Dermis microvascular lymphatic vessel endothelial cell (primary cell): ENCODE measurements around the gene DTX3. TPM values are rescaled to one million over a fixed set of nuclear protein-coding genes. Genes with fewer than 3 reads are reported as not detected.
"Not testable (repeated sequence)": the region's sequence is repeated elsewhere in the genome, so short reads cannot be mapped to it uniquely, and the experiment has no call there.

Experiments
- DNase-seq, 2 donors: peaks; one replicate each; pipeline versions ENCODE4 v3.0.0 to v3.0.0-alpha.2; 2010; ENCODE audit warnings: low read depth in 2 of 2
- total RNA-seq: library from RNA; depleted of rRNA; stranded (reverse); fragments of >200 nt; gene quantifications from 2 replicates; pipeline ENCODE4 v1.2.1, GENCODE V29; 2014

Gene DTX3
- total RNA-seq, 1 donor from 2014 or later: 1.0 TPM

- DNase-seq: peak; percentile 84 to 85
These were observed 21.4 kb upstream of the DTX3 start for GRCh38 chr12:57583008-57583831.

DNA sequence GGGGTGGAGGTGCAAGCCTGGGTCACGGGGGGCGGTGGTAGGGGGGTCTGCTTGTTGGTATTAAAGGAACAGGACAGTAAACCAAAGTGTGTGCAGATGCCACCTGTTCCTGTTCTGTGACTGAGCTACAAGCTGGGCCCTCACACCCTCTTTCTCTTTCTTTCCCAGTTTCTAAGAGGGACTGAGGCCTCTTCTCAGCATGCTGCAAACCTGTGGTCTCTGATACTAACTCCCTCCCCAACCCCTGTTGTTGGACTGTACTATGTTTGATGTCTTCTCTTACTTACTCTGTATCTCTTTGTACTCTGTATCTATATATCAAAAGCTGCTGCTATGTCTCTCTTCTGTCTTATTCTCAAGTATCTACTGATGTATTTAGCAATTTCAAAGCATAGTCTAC, 20.6 kb upstream of the DTX3 start:
- DNase-seq: no peak

DNA sequence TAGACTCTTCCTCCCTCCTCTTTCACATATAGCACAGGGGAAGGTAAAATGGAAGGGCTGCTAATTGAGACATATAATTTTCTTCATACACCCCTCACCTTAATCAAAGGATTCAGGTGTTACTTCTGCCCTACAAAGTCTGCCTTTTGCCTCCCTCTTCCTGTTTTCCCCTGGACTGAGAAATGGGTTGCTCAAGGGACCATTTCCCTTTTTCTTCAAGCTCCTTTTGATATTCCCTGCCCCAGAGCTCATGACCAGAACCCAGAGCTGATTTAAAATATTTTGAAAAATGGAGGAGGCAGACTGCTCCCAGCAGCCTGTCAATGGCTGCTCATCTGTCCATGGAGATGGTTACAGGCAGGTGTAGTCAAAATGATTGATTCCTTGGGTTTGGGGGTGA, 19.9 kb upstream of the DTX3 start:
- DNase-seq: no peak

GRCh38 chr12:57585156-57585555, 19.5 kb upstream of the DTX3 start:
- DNase-seq: no peak

GRCh38 chr12:57586128-57586527, 18.5 kb upstream of the DTX3 start:
- DNase-seq: no peak

- DNase-seq: no peak
These were observed 17.7 kb upstream of the DTX3 start for GRCh38 chr12:57586832-57587429.

- DNase-seq: not testable (repeated sequence)
These were observed 15.5 kb upstream of the DTX3 start for GRCh38 chr12:57588951-57589610.

DNA sequence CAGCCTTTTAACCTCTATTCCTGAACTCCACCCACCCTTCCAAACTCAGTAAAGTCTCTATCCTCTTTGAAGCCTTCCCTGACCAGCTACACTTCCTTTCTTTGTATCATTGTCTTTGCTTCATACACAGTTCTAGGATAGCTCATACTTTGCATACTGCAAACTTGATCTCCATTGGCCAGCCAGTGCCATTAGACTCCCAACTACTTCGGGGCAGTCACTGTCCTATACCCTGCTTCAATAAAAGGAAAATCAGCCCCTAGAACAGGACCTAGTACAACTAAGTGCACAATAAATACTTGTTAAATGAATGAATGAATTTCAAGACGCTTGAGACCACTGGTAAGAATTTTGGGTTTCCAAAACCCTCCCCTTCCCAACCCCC, 14.2 kb upstream of the DTX3 start:
- no peak for DNase-seq

DNA sequence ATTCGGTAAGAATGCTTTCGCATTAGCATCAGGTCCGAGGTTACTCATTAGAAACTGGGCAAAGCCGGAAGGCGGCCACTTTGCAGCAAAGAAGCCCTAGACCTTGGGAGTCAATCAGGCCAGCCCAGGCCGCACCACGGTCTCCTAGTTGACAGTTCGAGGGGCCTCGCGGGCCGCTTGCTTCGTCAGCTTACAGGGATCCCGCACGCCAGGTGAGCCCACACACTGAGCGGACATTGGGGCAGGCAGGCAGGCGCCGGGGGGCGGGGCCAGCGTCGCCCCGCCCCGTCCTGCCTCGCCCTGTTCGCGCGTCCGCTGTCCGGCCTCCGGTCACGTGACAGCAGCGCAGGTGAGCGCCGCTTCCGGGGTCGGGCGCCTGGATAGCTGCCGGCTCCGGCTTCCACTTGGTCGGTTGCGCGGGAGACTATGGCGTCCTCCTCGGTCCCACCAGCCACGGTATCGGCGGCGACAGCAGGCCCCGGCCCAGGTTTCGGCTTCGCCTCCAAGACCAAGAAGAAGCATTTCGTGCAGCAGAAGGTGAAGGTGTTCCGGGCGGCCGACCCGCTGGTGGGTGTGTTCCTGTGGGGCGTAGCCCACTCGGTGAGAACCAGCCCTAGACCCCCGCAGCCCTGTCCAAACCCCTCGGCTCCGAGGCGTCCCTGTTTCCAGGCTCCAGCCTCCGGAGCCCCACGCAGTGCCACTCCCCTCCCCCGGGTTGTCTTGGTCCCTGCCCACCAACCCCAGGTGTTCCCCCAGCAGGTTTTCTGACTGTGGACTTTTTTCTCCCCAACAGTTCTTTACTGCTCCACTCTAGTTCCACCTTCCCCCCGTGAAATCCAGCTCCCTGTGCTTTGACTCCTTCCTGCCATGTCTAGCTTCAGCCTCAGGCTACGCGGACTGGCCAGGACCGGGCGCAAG, 13.5 kb upstream of the DTX3 start, which contains the start of gene PIP4K2C:
PIP4K2C (plus strand) TSS at position 329 of the 918 bp plus-strand sequence; CDS start at position 427, 98 bp downstream.
- DNase-seq: peak in 1 of 2 donors; percentile 27

- no peak for DNase-seq
These were observed 12.8 kb upstream of the DTX3 start for GRCh38 chr12:57591782-57592325.

GRCh38 chr12:57592551-57593165, 12.0 kb upstream of the DTX3 start:
- DNase-seq: no peak

DNA sequence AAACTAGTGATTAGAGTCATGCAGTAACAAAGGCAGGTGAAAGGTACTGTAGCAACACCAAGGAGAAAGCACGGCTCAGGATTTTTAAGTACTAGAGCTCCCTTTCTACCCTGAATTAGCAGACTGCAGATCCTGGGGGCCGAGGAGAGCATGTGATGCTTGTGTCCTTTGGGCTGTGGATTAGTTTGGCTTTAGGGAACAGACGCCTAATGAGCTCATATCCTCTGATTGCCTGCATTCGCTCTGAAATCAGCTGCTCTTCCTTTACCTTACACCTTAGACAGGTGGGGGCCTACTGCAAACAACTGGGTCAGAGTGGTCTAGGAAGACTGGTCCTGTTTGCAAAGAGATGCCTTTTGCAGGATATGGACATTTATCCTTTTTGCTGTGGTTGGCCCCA, 11.4 kb upstream of the DTX3 start:
- DNase-seq: no peak

- no peak for DNase-seq
These were observed 4.2 kb upstream of the DTX3 start for GRCh38 chr12:57600395-57600794.

DNA sequence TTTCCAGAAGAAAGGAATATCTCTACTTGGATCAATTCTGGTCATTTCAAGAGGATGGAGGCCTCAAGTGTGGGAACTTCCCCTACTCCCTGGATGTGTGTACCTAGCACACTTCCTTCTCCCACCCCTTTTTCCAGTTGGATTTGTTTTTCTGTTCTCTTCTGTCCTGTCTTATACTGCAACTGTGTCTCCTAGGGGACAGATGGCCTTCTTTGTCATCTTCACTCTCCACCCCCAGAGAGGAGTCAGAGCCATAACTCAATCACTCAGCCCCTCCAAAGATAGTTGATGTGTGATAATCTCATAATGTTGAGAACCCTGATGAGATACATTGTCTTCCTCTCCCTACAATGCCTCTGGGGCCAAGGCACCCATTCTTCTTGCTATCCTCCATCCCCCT, 2.1 kb upstream of the DTX3 start:
- DNase-seq: no peak

- DNase-seq: no peak
These were observed 1.3 kb upstream of the DTX3 start for GRCh38 chr12:57603324-57603723.

DNA sequence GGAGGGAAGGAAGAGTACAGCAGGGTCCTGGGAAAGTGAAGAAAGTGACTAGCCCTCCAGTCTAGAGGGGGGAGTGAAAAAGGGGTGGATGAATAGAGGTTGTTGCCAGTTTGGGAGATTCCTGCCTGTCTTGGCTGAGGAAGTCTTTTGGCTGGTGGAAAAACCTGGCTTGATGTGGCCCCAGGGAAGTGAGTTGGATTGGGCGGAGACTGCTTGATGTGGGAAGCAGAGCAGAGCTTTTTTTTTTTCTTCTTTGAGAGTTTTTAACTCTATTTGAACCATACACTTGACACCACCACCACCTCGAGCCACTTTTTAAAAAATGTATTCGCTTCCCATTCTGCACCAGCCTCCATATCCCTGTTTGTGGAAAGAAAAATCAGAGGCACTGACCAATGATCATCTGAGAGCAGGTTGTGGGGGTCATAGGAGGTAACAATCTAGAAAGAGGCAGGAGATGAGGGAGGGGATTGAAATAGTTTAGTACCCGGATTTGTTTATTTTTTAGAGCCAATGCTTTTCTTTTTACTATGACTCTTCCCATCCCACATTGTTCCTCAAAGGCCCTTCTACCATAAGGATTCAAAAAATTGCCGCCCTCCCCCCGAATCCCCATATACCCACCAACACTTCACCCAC, 690 bp upstream of the DTX3 start:
- DNase-seq: no peak

DNA sequence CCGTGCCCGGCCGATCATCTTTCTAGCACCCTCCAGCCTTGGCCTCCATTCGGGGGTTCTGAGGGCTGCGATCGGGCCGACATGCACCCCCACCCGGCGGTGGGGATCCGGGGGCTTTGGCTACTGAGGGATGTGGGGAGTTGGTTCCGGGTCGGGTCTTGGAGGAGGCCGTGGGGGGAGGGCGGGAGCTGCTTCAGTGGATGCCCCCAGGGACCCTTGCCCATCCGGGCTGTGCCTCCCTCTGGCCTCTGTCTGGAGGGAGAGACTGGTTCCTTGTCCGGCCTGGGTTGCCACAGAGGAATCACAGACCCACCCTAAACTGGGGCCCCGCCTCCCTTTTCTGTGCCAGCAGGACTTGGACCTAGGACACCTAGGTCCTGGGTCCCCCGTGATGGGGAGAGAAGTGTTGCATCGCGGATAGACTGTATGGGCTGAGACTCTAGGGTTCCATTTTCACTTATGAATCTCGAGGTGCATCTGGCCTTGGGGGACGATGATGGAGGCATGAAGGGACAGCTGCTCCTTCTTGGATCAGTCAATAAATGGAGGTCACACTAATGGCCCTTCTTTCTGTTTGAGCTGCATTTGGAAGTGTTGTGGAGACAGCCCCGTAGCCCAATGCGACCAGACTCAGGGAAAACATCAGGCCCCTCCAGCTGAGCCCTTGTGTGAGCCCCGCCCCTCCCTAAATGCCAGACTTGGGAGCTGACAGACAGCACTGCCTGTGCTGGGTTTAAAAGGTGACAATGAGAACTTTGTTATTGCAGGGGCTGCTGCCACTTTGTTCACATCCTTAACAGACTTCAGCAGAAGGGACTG, 577 bp downstream of the DTX3 start:
- DNase-seq: no peak

GRCh38 chr12:57605811-57606311, 1.2 kb downstream of the DTX3 start:
- DNase-seq: no peak

GRCh38 chr12:57606399-57606798, 1.8 kb downstream of the DTX3 start:
- DNase-seq: no peak
